Lower lobe of right lung (tissue), 2 donors: Measurements from ENCODE around the gene FZR1. TPM values are rescaled to one million over a fixed set of nuclear protein-coding genes. Genes with fewer than 3 reads are reported as not detected.

Experiments used
- ATAC-seq, 2 donors: fragments of 200-7000 bp; cut with Tn5 transposase; one replicate each; pipeline ENCODE4 v1.9.1; 2020 to 2022; ENCODE audit warnings: mild to moderate bottlenecking in 2 of 2, moderate library complexity in 2 of 2
- DNase-seq: peaks from one replicate; pipeline ENCODE4 v3.0.0-alpha.2; 2020
- H3K27ac ChIP-seq: fragments of 200-600 bp; one replicate; pipeline ENCODE4 v1.8.0; 2022
- H3K27me3 ChIP-seq: fragments of 200-600 bp; one replicate; pipeline ENCODE4 v1.8.0; 2022; ENCODE audit warnings: low read depth
- H3K36me3 ChIP-seq: fragments of 200-600 bp; one replicate; pipeline ENCODE4 v1.8.0; 2022; ENCODE audit warnings: mild to moderate bottlenecking
- H3K4me1 ChIP-seq: fragments of 200-600 bp; one replicate; pipeline ENCODE4 v1.8.0; 2022
- H3K4me3 ChIP-seq: fragments of 200-600 bp; one replicate; pipeline ENCODE4 v1.8.0; 2022; ENCODE audit warnings: mild to moderate bottlenecking
- H3K9me3 ChIP-seq: fragments of 200-600 bp; one replicate; pipeline ENCODE4 v1.8.0; 2022
- CTCF ChIP-seq: fragments of 200-600 bp; IDR thresholded peaks from one replicate; pipeline ENCODE4 v1.8.0; 2022; ENCODE audit warnings: antibody characterized with exemption, mild to moderate bottlenecking
- intact Hi-C: fragments of 100-400 bp; cut with DNase I; formaldehyde crosslinking; loops from one replicate; pipeline ENCODE4 v1.11.0; 2022
- total RNA-seq: library from RNA; stranded (reverse); fragmentation: NEBNext Ultra II Directional; extraction: Animal tissue kit (Norgen Biotek cat#: 25700); gene quantifications from one replicate; pipeline ENCODE4 v1.2.1, GENCODE V29; 2021
- donor health status: DM: no; HTN: yes; CAD: no; lungs with severe emphysema.

FZR1 gene
- total RNA-seq, 1 donor from 2014 or later, result 34.1 TPM

- no peak for TF ChIP-seq CTCF
- Histone ChIP-seq H3K27me3 (no peaks in the 10 kb centered on the region), H3K4me1 (peaks cover 18% of the 10 kb centered on the region), H3K36me3 (peaks cover 61% of the 10 kb centered on the region), H3K9me3 (no peaks in the 10 kb centered on the region), H3K27ac (no peak overlapping the region), H3K4me3 (no peak overlapping the region)
- intact Hi-C loops, result no loop called here
- DNase-seq (no peak), ATAC-seq (no peak)
These were observed 14.3 kb downstream of the FZR1 start for GRCh38 chr19:3520166-3521103.

- Histone ChIP-seq H3K36me3 (peaks cover 65% of the 10 kb centered on the region), H3K9me3 (no peaks in the 10 kb centered on the region), H3K27ac (no peak overlapping the region), H3K27me3 (no peaks in the 10 kb centered on the region), H3K4me3 (no peak overlapping the region), H3K4me1 (peaks cover 16% of the 10 kb centered on the region)
- no peak for TF ChIP-seq CTCF
- DNase-seq, result no peak
- intact Hi-C loops, result no loop called here
- ATAC-seq, result no peak
These were observed 15.0 kb downstream of the FZR1 start for GRCh38 chr19:3521104-3521445.

- intact Hi-C loops, result no loop called here
- ATAC-seq (no peak), DNase-seq (no peak)
- no peak overlapping the region for H3K27ac ChIP-seq
- no peaks in the 10 kb centered on the region for H3K27me3 ChIP-seq
- H3K4me3 ChIP-seq, result no peak overlapping the region
- H3K9me3 ChIP-seq, result no peaks in the 10 kb centered on the region
- H3K4me1 ChIP-seq, result peaks cover 2% of the 10 kb centered on the region
- no peak for TF ChIP-seq CTCF
- H3K36me3 ChIP-seq, result peaks cover 74% of the 10 kb centered on the region
These were observed 16.6 kb downstream of the FZR1 start for GRCh38 chr19:3522421-3523360.

- intact Hi-C loops, result no loop called here
- Histone ChIP-seq H3K4me1 (no peaks in the 10 kb centered on the region), H3K9me3 (no peaks in the 10 kb centered on the region), H3K27ac (no peak overlapping the region), H3K27me3 (no peaks in the 10 kb centered on the region), H3K4me3 (no peak overlapping the region), H3K36me3 (peaks cover 81% of the 10 kb centered on the region)
- ATAC-seq (no peak), DNase-seq (no peak)
- no peak for TF ChIP-seq CTCF
These were observed 17.4 kb downstream of the FZR1 start for GRCh38 chr19:3523361-3524077.
